Fibroblast of skin of right quadriceps (primary cell): Measurements from ENCODE around the gene MAPK10.
A peak's percentile ranks its signal among the peaks of the same experiment; 100 is the strongest.
"Not testable (repeated sequence)": the region's sequence is repeated elsewhere in the genome, so short reads cannot be mapped to it uniquely, and the experiment has no call there.

Experiments
- DNase-seq: peaks from one replicate; pipeline ENCODE4 v3.0.0-alpha.2; 2013

MAPK10 gene

DNA sequence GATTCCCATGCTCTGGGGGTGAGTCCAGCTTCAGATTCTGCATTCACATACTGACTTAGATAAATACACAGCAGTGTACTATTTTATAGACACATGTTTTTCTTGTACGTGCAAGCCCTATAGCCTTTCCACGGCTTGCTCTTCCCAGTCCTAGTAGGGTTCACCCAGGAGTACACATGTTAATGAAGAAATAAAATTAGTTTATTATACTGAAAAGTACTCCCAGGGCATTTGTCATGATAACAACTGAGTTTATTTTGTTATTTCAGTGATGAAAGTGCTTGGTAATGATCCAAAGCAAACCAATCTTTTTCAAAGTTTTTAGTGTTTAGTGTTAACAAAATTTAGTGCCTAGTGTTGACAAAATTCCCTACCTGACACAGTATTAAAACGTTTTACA is 21.3 kb downstream of the MAPK10 start:
- peak; percentile 6 for DNase-seq

DNA sequence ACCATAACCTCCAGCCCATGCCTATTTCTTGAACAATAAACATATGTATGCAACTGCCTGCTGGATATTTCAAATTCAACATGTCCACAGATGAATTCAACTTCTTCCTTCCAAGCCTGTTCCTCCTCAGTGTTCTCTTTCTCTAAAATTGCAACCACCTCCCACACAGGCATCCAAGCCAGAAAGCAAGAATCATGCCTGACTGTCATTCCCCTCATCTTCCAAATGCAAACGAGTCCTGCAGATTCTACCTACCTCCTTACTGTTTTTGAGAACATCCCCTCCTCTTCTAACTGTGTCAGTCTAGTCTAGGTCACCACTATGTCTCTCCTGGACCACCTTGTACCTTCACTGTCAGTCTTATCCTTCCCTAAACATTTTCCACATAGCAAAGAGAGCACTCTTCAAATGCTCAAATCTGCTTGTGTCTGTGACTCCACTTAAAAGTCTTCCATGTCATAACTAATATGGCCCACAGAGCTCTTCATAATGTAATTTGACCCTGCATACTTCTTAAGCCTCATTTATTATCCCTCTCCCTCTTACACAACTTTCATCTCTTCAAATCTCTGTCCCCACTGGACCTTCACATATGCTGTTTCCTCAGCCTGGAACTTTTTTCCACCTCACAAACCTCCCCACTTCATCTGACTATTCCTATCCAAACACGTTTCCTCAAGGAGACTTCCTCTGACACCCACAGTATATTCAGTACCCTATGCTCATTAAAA is 25.7 kb downstream of the MAPK10 start:
- DNase-seq, result no peak

DNA sequence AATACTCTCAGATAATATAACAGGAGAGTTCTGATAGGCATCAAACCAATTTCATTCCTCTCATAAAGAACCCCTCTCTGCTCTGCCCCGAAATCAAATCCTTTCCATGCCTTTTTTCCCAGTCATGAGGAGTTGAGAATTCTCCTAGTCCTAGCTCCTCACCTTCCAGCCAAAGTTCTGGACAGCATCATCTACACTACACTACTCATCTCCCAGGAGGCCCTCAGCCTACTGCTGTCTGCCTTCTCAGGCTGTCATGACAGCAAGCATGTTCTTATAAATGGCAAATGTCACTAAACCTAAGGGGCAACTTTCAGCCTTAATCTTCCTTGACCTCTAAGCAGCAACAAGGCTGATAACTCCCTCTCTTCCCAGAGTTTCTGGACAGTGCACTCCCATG is 26.6 kb downstream of the MAPK10 start:
- no peak for DNase-seq

DNA sequence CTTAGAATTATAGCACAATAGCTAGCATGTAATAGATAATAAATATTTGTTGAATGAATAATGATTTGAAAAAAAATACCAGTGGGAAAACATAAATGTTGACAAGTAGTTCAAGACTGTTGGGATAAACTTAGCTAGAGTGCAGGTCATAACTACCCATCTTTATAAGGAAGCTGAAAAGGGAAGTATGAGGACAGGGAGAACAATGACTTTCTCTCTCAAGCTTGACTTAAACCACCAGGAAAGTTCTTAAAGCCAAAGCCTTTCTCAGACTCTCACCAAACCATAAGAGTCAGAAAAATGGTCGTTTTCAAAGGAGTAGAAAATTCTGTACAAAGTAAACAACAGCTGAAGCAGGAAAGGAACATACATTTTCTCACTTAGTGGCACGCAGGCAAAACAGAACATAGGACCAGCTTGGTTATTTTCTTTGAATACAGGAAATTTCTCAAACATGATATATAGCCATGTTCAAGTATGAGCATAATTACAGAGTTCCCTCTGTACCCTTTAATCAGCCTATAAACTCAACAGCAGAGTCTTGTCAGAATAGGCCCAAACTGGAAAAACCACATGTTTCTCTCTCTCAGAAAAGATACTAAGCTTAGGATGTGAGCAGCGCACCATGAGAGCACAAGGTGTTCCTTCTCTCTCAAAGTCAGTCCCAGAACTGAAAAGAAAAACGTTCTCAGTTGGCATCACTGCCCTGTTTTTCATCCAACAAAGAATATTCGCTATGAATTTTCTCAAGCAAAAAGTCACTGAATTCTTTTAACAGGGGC is 28.7 kb downstream of the MAPK10 start:
- no peak for DNase-seq

DNA sequence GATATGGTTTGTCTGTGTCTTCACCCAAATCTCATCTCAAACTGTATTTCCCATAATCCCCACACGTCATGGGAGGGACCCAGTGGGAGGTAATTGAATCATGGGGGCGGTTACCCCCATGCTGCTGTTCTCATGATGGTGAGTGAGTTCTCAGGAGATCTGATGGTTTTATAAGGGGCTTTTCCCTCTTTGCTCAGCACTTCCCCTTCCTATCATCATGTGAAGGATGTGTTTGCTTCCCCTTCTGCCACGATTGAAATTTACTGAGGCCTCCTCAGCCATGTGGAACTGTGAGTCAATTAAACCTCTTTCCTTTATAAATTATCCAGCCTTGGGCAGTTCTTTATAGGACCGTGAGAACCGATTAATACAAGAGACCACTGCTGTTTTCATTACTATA is 29.4 kb downstream of the MAPK10 start:
- not testable (repeated sequence) for DNase-seq

DNA sequence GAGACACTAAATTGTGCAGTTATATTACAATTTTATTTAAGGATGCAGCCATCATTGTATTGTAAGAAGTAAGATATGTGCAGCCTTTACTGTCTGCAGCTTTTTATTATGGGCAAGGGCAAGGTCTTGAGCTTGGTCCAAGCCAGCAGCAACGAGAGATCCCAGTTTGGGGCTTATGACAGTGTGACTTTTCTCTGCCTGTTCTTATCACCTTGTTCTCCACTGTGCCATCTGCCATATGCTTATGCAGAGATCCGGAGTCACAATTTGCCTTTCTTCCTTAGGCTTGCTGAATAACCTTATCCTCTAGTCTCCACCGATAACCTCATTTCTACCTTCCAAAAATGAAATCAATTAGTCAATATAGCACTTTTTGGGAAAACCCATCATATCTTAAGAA is 30.4 kb downstream of the MAPK10 start:
- no peak for DNase-seq

DNA sequence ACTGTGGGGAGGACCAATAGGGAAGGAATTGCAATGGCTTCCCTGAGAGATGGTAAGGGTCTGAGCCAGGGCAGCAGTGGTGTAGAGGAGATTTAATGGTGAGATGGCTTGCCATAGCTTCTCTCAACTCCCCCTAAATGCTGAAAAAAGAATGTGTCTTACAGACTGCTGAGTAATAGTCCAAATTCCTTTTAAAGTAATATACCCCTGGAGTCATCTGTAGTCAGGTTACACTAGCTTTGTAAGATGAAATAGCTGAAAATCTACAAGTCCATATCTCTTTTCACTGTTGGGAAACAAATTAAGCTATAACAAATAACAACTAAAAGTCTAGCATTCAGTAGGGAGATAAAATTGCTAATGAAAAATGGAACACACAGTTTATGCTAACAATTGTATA is 33.5 kb downstream of the MAPK10 start:
- no peak for DNase-seq

DNA sequence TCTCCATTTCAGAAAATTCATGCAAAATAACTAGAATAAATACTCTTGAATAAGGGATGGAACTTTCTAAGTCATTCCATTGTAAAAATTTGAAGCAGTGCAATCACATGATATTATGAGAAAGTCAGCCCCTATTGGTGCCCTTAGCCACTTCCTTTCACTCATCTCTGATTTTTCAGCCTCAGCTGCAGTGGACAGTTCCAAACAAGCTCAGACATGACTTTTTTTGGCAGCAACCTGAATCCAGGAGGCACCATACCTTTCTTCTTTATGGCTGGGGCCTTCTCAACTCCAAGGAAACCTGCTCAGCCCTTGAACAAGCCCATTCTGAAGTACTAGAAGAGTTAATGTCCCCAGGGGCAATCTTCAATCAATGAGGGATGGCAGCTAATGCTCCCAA is 40.5 kb downstream of the MAPK10 start:
- no peak for DNase-seq

DNA sequence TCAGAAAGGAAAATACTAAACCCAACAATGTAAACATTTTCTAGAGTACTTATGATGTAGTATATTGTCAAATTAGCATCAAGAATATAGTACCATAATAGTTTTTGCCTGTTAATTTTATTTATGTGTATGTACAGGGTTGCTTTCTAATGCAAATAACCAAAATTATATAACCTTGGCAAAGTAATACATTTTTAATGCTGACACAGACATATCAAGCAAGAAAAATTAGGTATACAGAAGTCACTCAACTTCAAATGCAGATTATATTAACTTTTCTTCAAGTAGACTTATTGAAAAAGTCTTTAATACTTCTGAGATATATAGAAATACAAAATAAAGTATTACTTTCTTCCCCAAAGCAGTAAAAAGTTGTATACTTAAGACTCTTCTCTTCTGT is 44.3 kb downstream of the MAPK10 start:
- no peak for DNase-seq

DNA sequence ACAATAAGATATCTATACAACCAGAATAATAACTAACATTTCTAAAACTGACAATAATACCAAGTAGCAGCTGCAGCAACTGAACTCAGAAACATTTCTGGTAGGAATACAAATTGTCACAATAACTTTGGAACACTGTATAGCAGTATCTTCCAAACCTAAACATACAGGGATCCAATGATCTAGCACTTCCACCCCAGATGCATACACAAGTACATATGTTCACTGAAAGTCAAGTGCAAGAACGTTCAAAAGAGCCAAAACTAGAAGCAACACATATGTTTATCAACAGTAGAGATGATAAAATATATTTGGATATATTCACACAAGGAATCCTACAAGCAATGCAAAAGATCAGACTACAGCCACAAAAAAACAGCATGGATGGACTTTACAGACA is 46.2 kb downstream of the MAPK10 start:
- no peak for DNase-seq

DNA sequence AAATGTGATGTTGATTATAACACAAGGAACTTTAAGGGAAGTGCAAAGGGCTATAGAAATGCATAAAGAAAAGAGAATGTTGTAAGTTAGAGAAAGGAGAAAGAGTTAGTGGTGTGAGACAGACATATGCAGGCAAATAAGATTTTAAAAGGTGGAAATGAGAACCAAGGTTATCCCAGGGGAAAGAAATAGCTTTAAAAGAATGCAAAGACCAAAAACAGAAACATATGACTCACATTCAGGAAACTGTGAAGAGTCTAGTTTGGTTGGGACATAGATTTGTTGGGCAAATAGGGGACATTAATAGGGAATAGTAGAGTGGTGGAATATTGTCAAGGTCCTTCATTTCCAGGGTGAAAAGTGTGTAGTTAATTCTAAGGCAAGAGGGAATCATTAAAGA is 52.4 kb downstream of the MAPK10 start:
- peak; percentile 58 for DNase-seq

DNA sequence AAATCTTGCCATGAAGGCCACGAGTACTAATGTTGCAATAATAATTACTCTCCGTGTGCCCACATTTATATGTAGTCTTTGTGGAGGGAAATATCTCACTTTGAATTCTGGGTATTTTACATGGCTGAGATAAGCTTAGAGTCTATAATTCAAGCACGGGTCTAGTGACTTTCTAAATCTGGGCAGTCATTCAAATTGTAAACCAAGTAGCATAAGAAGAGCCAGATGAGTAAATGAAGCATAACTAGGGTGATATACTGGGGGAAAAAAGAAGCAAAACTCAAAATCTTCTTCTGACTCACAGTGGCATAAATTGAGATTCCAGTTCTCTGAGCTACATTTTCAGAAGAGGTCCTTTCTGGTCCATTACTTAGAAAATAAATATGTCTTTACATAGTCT is 53.0 kb downstream of the MAPK10 start:
- peak; percentile 83 for DNase-seq

DNA sequence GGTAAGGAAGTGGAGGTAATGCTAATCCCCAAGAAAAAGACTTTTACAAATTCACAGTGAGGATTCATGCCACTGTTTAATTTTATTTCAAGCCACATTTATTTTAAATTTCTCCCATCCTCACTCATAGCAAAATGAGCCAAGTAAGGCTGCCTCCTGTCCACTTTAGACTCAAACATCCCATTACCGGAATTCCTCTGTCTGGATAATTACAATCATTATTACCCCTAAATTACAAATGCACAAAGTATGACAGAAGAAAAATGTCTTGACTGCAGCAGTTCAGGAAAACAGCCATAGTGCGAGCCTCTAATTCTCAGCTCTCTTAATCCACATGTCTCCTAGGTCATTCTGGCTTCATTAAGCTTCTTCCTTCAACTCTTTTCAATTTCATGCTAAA is 57.0 kb downstream of the MAPK10 start:
- no peak for DNase-seq

DNA sequence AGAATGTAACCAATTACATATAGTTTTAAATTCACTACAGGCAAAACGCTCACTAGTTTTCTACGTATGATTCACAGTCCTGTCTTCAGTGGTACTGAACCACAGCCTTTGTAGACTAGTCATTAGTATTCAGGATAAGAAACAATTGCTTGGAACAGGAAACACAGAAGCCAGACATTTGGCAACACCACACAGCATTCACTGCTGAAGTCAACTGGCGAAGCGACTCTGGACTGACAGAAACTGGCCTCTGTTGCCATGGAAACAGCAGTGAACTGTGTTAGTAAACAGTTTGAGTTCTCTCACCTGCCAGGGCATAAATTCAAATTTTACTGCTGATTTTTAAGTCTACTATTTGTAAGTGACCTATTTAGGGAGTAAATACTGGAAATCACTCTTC is 57.6 kb downstream of the MAPK10 start:
- DNase-seq, result peak; percentile 33

DNA sequence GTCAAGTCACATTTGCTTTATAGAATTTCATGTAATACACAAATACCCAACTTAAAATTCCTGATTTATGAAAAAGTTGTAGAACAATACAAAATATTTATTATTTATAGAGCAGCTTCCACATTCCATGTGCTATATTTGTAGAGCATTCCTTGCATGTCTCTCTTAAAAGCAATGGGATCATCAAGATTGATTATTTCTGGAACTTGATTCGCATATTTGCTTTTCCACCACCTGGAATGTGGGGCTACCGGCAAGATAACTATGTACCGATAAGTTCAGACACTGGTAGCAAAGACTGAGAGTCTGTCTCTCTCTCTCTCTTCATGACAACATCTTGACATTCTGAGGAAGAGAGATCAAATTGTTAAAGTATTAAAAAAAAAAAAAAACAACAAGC is 59.3 kb downstream of the MAPK10 start:
- DNase-seq, result peak; percentile 9

DNA sequence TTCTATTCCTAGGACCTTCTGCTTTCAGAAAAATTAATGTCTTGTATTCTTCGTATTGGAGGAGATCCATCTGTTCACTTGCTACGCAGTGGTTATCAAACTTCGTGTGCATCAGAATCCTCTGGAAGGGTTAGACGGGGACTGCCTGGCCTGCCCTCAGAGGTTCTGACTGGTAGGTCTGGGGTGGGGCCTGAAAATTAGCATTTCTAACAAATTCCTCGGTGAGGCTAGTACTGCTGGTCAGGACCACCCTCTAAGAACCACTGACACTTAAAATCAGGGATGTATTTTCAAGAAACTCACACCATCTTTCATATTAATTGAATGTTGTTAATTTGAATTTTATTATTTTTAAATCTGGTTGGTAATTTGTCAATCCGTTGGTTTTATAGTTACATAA is 63.0 kb downstream of the MAPK10 start:
- no peak for DNase-seq

DNA sequence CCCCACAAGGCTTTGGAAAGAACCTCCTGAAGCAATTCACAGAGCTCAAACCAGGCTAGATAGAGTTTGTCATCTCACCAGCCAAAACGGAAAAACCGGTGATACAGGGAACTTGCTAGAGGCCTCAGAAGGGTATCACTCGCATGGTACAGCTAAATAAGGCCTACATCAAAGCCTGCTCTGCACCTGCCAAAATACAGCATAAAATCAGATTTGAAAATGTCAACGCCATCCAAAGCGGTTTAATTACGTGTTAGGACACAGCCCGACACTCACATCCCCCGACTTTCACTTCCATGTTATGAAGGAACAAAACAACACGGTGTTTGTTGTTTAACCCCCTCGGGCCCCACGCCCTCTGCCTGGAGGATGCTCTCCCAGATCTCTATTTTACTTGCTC is 65.0 kb downstream of the MAPK10 start:
- DNase-seq, result no peak

DNA sequence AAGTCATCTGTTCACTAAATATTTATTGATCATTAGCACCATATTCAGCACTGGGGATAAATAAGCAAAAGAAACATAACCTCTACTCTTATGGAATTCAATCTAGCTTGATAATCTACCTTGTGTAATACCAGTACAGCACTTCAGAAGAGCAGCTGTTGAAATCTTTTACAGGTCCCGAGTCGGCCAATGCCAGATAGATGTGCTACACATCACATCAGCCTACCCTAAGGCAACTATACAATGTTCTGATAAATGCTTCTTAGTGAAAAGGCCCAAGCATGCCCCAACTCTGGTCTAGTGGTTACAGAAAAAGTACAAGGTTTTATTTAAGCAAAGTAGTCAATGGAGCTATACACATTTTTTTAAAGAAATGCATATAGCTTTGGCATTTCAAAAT is 68.7 kb downstream of the MAPK10 start:
- DNase-seq, result no peak

DNA sequence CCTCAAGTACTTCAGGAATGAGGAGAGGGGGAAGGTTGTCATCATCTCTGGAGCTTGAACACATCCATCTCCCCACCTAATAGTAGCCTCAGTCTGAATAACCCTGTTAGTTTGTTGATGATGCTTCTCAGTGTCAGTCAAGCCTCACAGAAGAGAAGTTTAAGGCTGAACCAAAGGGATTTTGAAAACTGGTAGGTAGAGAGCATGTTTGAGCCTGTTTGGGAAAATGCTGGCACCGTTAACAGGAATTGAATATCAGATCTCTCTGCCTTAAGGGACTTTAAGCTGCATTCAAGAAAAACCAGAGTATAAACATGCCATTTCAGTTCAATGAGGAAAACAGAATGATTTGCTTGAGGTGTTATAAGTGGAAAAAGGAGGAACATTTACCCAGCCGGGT is 73.1 kb downstream of the MAPK10 start:
- DNase-seq, result no peak

DNA sequence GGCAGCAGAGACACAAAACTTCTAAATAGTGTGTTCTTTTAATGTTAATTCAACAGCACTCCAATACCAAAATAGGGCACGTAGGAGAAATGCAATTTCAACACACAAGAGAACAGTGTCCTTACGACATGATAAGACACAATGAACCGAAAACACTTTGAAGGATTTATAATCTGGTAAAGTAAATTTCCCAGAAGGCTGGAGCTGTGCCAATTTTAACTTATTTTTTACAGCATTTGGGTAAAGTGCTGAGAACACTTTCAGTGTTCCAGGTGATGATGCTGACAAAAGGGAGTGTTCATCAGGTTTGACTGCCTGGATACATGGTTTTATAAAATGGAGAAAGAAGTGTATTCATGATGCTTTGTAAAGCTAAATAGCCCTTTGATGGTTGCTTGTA is 76.5 kb downstream of the MAPK10 start:
- DNase-seq, result no peak

DNA sequence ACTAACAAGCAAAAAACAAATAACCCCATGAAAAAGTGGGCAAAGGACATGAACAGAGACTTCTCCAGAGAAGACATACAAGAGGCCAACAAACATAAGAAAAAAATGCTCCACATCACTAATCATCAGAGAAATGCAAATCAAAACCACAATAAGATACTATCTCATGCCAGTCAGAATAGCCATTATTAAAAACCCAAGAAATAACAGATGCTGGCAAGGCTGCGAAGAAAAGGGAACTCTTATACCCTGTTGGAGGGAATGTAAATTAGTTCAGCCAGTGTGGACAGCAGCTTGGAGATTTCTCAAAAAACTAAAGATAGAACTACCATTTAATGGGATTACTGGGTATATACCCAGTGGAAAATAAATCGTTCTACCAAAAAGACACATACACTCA is 79.6 kb downstream of the MAPK10 start:
- no peak for DNase-seq

DNA sequence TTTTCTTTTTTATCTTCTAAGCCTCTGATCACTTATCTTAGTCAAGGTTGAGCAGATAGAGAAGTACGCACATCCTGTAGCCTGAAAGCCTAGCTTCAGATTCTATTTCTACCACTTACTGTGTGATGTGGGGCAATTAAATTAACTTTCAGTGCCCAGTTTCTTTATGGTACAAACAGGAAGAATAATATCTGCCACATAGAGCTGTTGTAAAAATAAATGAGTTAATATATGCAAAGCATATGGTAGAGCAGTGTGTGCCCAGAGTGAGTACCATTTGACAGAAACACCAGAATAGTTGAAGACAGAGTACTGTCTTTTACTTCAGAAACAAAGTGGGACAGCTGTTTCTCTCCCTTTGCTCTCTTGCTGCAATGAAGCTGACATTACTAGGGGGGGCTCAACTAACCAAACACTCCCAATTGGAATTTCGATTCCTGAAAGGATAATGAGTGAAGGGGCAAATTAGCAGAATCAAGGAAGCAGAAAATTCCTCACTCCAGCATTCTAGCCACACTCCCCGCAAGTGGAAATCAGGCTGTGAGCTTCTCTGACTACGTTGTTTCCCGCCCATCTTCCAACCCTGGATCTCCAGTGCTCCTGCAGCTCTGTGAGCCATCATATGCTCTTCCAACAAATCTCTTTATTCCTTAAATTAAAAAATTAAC is 80.4 kb downstream of the MAPK10 start:
- no peak for DNase-seq

DNA sequence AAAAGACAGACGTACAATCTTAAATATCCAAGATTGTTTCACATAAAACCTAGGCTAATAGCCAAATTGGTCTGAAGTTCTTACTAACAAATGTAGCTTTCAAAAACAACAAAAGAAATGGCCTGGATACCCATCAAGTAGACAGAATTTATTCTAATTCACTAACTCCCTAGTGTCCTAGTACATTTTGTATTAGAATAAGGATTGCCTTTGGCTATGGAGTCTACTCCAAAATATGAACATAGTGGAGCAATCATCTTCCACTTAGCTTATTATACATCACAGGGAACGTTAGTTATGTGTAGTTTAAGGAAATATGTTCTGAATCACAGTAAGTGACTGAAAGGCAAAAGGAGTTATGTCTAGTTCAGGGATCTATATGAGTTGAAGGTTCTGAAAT is 81.7 kb downstream of the MAPK10 start:
- DNase-seq, result no peak

DNA sequence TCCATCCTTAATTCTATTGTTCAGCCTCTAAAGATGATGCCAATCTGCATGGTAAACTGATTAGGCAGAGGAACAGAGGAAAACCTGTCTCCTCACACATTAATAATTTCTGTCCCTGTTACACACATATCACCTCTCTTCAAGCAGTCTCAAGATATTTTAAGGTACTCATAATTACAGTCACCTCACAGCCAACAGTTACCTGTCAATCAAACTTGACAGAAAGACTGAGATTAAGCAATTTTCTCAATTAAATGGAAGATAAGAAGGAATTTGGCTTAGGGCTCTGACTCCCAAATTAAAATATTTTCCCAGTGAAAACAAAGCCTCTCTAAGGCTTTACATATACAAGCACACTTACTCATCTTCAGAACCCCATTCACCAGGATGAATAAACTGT is 85.2 kb downstream of the MAPK10 start:
- DNase-seq, result no peak
